Right renal cortex interstitium (tissue), 3 donors: Measurements from ENCODE around the gene ASRGL1. TPM values are rescaled to one million over a fixed set of nuclear protein-coding genes. Genes with fewer than 3 reads are reported as not detected.
A peak's percentile ranks its signal among the peaks of the same experiment; 100 is the strongest.
"Not testable (repeated sequence)": the region's sequence is repeated elsewhere in the genome, so short reads cannot be mapped to it uniquely, and the experiment has no call there.

ENCODE experiments used
- DNase-seq, 3 donors: peaks; one replicate each; pipeline ENCODE4 v3.0.0-alpha.2; 2013; ENCODE audit warnings: low read depth in 3 of 3, low spot score in 2 of 3
- polyA plus RNA-seq, 3 donors: library from polyadenylated mRNA; unstranded; fragments of 120-200 nt; gene quantifications; one replicate each; pipeline ENCODE4 v1.2.1, GENCODE V29; 2013; ENCODE audit not compliant: insufficient read length in 3 of 3

The ASRGL1 gene
- polyA plus RNA-seq, 3 donors = 42.5 to 61.3 (median 56.1) TPM

DNA sequence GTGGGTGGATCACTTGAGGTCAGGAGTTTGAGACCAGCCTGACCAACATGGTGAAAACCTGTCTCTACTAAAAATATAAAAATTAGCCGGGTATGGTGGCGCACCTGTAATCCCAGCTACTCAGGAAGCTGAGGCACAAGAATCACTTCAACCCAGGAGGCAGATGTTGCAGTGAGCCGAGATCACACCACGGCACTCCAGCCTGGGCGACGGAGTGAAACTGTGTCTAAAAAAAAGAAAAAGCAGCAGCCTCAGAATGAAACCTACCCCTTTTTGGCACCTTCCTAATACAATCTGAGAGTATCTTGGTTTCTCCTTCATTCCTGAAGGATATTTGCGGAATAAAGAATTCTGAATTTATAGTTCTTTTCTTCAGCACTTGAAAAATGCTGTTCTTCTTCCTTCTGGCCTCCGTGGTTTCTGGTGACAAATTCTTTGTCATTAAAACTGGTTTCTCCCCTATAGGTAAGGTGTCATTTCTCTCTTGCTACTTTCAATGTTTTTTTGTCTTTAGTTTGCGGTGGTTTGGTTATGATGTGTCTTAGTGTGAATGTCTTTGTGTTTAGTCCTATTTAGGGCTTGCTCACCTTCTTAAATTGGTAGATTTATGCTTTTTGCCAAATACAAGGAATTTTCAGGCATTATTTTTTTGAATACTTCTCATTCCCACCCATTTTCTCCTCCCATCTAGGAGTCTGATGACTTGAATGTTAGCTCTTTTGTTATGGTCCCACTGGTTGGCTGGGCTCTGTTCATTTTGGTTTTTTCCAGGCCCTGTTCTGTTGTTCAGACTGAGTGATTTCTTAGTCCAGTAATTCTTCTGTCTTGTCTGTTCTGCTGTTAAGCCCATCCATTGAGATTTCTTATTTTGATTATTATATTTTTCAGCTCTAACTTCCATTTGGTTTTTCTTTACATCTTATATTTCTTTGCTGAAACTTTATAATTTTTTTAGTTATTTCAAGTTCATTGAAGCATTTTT, 15.4 kb downstream of the ASRGL1 start:
- DNase-seq = no peak

- DNase-seq = no peak
Measured at GRCh38 chr11:62353841-62354240, 16.6 kb downstream of the ASRGL1 start.

DNA sequence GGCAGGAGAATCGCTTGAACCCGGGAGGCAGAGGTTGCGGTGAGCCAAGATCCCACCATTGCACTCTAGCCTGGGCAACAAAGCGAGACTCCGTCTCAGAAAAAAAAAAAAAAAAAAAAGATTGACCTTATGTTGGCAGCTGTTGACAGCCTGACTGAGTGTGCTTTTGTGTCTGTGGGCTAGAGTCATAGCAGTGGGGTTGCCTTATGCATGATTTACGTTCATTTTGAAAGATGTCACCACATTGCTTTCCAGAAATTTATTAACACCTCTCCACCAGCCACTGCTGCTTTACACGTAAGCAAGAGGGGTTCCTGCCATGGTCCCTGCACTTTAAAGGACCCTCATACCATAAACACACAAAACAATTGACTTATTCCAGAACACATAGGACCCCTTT, 21.0 kb downstream of the ASRGL1 start:
- DNase-seq = no peak

DNA sequence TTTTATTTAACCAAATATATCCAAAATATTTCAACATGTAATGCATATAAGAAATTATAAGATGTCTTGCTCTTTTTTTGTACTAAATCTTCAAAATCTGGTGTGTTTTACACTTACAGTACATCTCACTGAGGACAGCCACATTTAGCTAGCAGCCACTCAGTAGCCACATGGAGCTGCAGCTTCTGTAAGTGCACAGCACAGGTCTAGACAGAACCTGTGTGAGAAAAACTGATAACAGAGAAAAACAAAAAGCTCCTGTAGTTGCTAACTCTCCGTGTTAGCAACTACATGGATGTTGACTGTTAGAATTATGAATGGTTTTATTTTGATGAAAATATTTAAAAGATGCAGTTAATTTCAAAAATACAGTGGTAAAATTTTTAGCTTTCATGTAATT, 22.2 kb downstream of the ASRGL1 start:
- no peak for DNase-seq

DNA sequence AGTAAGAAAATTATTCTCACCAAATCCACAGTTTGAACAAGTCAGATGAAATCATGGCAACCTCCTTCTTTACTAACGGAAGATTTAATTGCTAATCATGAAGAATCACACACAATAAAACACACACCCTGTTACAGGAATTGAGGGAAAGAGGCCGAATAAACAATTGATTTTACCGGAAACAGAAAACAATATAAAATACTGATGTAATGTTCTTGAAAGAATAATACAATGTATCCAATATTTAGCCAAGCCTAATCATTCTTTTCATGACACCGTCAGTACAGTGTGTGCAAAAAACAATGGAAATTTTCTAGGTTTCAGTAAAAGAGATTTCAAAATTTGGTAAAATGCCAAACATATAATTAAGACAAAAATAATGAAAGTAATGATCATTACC, 23.4 kb downstream of the ASRGL1 start:
- no peak for DNase-seq

DNA sequence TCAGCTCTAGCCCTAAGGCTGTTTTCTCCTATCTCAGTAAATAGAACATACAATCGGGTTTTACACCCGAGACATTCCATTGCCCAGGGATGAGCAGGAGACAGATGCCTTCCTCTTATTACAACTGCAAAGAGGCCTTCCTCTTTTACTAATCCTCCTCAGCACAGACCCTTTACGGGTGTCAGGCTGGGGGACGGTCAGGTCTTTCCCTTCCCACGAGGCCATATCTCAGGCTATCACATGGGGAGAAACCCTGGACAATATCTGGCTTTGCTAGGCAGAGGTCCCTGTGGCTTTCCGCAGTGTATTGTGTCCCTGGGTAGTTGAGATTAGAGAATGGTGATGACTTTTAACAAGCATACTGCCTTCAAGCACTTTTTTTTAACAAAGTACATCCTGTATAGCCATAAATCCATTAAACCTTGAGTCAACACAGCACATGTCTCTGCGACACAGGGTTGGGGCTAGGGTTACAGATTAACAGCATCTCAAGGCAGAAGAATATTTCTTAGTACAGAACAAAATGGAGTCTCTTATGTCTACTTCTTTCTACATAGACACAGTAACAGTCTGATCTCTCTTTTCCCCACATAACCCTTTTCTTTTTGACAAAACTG, 31.7 kb downstream of the ASRGL1 start:
- not testable (repeated sequence) for DNase-seq

DNA sequence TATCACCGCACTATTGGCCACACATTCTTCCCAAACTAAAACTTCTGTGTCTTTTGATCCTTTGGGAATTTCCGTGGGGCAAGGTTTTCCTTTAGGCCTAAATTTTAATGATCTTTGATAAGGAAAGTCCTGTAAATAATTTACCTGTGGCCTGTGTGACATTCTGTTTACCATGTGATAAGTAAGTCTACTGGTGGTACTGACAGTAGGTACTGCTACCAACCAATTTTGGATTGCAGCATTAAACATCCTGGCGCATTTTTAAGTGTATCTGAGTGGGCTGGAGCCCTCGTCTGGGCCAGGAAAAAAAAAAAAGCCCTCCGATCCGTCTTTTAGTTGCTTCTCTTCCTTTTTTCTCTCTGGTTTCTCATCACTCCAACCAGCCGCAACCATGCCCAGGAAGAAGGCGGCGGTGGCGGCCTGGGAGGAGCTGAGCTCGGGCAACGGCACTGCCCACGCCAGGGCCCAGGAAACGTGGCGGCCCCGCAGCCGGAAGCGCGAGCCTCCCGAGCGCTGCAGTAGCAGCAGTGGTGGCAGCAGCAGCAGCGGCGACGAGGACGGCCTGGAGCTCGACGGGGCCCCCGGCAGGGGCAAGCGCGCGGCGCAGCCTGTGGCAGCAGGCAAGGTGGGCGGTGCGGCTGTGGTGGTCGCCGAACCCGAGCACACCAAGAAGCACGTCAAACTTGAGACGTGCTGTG, 33.6 kb downstream of the ASRGL1 start:
- DNase-seq = no peak

- no peak for DNase-seq
Measured at GRCh38 chr11:62372871-62373270, 35.6 kb downstream of the ASRGL1 start.

DNA sequence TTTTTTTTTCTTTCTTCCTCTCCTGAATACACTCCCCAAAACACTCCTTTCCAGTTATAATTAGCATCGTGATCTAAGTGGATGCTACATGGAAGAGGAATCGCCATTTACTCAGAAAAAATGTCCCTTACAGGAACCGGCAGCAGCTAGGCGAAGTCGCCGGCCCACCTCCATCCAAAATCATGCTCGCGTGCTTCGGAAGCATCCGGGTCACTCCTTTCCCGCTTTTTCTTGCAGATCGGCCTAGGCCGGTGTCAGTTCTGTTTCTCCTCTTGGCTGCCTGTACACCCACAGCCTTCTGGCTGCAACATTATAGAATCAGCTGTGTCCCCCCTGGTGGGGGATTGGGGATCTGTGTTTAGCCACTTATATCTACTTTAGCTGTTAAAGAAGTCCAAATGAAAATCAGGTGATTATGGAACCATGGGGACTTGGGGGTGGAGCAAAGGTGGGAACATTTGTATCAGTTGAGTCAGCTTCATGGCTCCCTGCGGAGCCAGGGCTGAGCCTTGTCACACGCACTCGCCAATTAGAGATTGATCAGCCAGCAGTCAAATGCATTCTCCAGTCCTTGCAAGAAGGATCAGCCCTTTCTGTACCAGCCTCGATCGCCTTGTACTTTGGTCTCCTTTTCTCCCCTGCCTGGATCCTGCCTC, 36.3 kb downstream of the ASRGL1 start:
- DNase-seq = no peak

DNA sequence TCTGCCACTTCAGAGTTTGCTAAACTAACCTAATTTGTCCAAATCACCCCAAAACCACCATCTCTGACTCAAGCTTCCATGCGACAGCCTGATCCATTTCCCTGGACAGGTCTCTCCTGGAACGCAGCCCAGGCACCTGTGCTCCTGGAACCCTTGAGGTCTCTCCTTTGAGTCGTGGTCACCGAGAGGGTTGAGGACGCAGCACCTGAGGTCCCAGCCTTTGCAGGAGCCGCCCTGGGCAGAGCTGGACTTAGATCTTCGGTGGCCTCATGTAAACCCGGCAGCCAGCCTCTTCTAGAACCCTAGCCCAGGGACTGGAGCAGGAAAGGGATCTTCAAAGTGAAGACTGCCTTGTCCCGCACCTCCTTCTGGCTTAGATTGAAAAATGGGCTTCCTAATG, 37.6 kb downstream of the ASRGL1 start:
- DNase-seq = no peak

- not testable (repeated sequence) for DNase-seq
Measured at GRCh38 chr11:62378459-62379063, 41.3 kb downstream of the ASRGL1 start.

GRCh38 chr11:62379586-62379985, 42.3 kb downstream of the ASRGL1 start:
- DNase-seq = not testable (repeated sequence)

GRCh38 chr11:62380821-62381245, 43.6 kb downstream of the ASRGL1 start:
- peak in 1 of 3 donors; percentile 56 for DNase-seq

DNA sequence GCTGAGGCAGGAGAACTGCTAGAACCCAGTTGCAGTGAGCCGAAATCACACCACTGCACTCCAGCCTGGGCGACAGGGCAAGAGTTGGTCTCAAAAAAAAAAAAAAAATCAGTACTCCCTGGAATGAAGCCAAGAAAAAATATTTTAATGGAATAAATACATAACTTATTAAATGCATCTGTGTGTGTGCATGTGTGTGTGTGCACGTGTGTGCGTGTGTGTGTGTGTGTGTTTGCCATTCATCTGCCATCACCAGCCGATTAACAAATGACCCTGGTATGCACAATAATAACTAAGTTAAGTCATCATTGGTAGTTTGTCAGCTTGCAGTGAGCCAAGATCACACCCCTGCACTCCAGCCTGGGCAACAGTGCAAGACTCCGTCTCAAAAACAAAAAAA, 46.6 kb downstream of the ASRGL1 start:
- DNase-seq = no peak

GRCh38 chr11:62386083-62386482, 48.8 kb downstream of the ASRGL1 start:
- not testable (repeated sequence) for DNase-seq

GRCh38 chr11:62387381-62387780, 50.1 kb downstream of the ASRGL1 start:
- no peak for DNase-seq

GRCh38 chr11:62388999-62389398, 51.8 kb downstream of the ASRGL1 start:
- DNase-seq = no peak

- DNase-seq = no peak
Measured at GRCh38 chr11:62390237-62390636, 53.0 kb downstream of the ASRGL1 start.

- no peak for DNase-seq
Measured at GRCh38 chr11:62390722-62391121, 53.5 kb downstream of the ASRGL1 start.

- DNase-seq = no peak
Measured at GRCh38 chr11:62391642-62392425, 54.6 kb downstream of the ASRGL1 start.
